Measurements from ENCODE around the gene CDCA3.

Gene CDCA3

DNA sequence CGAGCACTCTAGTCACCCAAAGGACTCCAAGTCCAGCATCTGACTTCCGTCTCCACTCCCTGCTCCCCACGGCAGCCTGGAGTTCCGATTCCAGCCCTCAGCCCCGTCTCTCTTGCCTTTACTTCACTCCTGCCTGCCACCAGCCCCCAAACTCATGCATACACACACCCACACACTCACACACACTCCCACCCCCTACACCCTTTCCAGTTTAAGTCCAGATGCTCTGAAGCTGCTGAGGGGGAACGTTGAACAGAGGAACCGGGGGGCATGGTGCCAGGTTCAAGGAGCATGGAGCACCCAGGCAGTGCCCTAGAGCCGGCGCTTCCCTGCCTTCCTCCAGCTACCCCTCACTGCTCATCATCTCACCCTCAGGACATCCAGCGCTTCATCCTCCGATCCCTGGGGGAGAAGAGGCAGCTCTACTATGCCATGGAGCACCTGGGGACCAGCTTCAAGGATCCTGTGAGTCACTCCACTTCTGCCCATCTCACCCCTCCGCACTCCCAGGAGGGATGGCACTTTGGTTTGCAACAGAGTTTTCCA, 19.6 kb downstream of the CDCA3 start:
- no peak for DNase-seq

DNA sequence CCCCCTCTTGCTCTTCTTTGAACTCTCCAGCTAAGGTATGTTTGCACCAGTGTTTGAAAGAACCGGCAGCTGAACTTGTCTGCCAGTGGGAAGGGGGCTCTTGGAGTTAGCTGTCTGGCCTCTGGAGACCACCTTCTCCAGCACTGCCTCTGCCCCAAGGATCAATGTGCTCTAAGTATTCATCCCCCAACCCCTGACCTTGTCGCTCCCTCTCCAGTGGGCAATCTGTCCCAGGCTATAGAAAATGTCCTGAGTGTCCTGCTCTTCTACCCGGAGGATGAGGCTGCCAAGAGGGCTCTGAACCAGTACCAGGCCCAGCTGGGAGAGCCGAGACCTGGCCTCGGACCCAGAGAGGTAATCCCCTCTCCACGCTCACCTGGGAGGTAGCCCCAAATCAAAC, 20.1 kb downstream of the CDCA3 start:
- no peak for DNase-seq

DNA sequence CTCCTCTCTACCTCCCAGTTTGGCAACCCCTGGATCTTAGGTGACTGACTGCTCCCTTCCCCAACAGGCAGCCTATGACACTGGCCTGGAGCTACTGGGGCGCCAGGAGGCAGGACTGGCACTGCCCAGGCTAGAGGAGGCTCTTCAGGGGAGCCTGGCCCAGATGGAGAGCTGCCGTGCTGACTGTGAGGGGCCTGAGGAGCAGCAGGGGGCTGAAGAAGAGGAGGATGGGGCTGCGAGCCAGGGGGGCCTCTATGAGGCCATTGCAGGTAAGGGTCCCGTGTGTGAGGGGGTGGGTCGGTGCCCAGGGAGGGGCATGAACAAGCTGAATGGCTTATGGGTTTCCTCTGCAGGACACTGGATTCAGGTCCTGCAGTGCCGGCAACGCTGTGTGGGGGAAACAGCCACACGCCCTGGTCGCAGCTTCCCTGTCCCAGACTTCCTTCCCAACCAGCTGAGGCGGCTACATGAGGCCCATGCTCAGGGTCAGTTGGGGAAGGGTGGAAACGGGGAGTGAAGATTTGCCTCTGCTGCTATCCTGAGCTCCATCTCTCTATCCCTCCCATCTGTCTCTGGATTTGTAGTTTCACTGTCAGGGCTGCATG, 20.7 kb downstream of the CDCA3 start:
- no peak for DNase-seq

DNA sequence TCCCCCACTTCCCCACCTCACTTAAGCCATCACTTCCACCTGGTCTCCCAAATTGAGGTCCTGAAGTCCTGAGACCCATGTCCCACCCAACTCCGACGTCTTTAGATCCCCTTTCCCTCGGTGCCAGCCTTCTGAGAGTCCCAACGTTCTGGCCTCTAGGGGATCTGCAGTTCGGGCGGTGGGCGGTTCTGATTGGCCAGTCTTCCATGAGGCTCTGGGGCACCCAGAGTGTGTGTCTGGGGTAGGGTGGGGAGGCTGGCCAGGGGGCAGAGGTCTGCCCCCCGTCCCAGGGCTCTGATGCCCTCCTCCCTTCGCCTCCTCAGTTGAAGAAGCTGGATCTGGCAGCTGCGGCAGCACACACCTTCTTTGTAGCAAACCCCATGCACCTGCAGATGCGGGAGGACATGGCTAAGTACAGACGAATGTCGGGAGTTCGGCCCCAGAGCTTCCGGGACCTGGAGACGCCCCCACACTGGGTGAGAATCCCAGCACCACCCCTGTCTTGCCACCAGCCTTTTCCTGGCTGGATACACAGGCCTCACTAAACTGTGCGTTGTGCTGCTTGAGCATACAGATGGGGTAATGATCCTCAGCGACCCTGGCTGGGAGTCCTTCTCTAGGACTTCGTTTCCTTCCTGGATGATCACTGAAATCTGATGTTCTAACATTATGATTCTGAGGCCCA, 21.4 kb downstream of the CDCA3 start:
- DNase-seq, result no peak

DNA sequence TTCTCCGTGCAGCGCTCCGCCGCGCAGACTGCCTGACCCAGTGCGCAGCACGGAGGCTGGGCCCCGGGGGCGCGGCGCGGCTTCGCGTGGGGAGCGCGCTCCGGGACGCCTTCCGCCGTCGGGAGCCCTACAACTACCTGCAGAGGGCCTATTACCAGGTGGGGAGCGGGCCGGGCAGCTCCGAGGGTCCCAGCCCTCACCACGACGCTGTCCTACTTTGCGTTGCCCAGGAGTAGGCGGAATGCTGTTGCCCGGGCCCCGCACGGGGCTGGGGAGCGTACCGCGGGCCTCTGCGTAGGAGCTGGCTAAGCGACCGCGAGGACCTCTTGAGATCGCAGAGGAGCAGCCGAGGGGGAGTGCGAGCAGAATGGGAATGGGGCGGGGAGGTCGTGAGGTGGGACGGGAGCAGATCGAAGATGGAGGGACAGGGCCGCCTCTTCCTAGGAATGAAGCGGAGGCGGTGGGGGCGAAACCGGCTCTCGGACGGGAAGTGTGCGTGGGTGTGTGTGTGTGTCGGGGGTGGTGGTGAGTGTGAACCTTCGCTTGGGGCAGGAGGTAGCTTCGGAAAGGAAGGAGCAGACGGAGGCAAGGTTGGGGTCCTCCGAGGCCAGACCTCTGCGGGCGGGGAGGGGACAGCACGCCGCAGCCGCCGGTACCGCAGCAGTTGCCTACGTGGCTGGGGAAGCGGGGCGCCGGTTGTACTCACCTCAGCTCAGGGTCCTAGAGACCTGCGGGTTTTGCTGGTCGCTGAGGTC, 22.1 kb downstream of the CDCA3 start:
- no peak for DNase-seq

DNA sequence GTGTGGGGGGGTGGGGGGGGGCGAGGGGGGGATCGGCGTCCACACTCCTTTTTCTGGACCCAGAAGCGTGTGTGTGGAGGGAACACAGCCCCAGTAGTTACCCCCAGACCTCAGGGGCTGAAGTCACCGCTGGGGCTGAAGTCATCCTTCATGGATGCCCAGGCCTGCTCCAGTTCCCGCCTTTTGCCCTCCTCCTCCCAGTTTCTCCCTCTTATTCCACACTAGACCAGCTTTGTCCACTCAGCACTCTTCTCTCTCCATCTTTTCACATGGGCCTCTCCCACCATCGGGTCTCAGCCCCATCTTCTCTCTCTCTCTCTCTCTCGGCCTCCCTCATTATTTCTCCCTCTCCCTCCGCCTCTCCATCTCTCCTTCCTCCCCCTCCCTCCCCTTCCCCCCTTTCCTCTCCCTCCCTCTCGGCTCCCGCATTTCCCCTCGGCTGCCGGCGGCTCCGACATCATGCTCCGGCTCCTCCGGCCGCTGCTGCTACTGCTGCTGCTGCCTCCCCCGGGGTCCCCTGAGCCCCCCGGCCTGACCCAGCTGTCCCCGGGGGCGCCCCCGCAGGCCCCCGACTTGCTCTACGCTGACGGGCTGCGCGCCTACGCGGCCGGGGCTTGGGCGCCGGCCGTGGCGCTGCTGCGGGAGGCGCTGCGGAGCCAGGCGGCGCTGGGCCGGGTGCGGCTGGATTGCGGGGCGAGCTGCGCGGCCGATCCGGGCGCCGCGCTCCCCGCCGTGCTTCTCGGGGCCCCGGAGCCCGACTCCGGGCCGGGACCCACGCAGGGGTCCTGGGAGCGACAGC, 22.9 kb downstream of the CDCA3 start, which contains the start of gene P3H3:
Gene P3H3 (plus strand): TSS at position 426 of the 799 bp plus-strand sequence. CDS start 34 bp downstream, at position 460.
- DNase-seq, result peak; percentile 45

DNA sequence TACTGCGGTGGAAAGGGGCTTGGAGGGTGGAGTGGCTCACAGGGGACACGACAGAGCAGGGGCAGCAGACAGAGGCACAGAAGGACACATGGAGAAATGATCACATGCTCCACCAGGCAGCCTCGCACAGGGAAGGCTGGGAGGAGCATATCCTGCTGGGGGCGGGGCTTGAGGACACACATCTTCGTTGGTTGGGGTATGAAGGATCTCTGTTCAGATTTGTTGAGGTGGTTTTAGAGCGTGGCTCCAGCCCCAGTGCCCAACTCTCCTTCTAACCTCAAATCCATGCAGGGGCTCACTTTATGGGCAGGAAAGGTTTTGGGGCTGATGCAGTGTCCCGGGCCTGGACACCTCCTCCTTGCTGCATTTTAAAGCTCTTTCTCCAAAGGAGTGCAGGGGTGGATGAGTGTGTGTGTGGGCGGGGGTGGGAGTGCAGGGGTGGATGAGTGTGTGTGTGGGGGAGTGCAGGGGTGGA, 23.6 kb downstream of the CDCA3 start:
- peak; percentile 96 for DNase-seq

DNA sequence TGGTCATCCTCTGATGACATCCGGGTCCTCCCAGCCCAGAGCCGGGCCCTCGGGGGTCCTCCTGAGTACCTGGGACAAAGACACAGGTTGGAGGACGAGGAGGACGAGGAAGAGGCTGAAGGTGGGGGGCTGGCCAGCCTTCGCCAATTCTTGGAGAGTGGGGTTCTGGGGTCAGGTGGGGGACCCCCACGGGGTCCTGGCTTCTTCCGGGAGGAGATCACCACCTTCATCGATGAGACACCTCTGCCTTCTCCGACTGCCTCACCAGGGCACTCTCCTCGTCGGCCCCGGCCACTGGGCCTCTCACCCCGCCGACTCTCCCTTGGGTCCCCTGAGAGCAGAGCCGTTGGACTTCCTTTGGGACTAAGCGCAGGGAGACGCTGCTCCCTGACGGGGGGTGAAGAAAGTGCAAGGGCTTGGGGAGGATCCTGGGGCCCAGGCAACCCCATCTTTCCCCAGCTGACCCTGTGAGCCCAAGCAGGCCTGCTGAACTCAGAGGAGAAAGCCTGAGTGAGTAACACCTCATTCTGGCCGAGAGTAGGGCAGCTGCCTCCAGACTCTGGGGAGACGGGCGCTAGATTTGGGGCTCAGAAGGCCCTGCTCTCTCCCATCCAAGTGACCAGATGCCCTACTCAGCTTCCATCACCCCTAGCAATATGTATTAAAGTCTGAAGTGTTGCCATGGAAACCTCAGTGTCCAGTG, 24.2 kb downstream of the CDCA3 start:
- no peak for DNase-seq

DNA sequence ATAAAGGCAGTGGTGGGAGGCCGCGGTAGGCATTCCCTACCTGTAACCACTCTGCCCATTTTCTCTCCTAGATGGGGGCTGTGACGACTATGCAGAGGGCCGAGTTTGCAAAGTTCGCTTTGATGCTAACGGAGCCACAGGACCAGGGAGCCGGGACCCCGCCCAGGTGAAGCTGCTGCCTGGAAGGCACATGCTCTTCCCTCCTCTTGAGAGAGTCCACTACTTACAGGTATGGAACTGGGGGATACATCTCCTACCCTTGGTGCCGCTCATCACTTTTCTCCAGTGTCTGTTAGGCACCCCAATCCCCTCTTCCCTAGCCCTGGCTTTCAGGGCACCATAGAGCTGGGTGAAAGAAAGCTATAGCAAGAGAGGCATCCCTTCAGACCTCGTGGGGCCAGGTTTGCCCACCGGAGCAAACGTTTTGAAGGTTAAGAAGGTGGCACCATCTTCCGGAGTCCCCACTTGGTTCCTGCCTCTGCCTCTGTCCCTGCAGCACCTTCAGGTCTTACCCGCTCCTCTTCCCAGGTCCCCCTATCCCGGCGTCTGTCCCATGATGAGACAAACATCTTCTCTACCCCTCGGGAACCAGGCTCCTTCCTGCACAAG, 24.9 kb downstream of the CDCA3 start:
- no peak for DNase-seq

DNA sequence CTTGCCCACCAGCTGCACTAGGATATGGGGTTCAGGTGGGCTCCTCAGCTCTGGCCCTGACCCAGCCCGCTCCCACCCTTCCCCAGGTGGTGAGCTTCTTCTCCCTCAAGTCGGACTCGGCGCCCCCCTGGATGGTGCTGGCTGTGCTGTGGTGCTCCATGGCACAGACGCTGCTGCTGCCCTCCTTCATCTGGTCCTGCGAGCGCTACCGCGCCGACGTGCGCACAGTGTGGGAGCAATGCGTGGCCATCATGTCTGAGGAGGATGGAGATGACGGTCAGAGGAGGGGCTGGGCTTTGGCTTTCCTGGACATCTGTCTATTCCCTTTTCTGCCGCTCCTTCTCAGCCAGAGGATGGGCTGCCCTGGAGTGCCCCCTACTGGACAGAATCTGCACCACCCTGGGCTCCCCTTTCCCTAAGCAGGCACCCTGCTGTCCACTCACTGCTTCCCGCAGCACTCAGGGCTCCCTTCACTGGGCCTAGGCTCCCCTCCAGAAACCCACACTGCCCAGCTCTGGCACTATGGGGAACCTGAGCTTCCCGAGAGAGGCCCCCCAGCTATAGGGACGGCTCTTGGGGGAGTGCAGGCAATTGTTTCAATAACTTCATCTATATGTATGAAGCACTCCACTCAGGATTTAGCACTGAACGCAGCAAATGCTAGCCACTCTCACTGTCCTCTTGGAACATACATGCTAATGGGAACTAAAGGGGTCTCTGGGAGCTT, 25.5 kb downstream of the CDCA3 start:
- DNase-seq, result peak; percentile 90

DNA sequence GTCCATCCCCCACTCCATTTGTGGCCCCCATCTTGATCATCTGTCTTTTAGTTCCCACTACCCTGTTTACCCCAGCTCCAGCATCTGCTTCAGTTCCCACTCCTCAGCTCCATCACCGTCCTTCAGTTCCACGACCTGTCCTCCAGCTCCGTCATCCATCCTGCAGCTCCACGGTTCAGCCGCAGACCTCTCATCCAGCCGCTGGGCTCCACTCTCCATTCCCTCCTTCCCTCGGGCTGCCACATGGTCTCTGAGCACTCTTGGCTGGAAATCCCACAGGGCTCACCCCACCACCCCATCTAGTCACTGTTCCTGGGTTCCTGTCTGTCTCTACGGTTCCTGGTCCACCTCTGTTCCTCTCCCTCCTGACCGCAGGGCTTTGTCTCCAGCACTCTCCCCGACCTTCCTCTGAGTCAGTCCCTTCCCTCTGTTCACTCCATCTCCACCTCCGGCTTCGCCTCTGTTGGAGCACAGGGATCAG, 26.1 kb downstream of the CDCA3 start:
- DNase-seq, result no peak

DNA sequence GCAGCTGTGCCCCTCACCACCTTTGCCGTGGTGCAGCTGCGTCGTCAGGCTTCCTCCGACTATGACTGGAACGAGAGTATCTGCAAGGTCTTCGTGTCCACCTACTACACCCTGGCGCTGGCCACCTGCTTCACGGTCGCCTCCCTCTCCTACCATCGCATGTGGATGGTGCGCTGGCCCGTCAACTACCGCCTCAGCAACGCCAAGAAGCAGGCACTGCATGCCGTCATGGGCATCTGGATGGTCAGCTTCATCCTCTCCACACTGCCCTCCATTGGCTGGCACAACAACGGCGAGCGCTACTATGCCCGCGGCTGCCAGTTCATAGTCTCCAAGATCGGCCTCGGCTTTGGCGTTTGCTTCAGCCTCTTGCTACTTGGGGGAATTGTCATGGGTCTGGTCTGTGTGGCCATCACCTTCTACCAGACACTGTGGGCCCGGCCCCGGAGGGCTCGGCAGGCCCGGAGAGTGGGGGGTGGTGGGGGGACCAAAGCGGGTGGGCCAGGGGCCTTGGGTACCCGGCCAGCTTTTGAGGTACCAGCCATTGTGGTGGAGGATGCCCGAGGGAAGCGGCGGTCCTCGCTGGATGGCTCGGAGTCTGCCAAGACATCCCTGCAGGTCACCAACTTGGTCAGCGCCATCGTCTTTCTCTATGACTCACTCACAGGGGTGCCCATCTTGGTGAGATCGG, 26.9 kb downstream of the CDCA3 start:
- DNase-seq, result no peak

DNA sequence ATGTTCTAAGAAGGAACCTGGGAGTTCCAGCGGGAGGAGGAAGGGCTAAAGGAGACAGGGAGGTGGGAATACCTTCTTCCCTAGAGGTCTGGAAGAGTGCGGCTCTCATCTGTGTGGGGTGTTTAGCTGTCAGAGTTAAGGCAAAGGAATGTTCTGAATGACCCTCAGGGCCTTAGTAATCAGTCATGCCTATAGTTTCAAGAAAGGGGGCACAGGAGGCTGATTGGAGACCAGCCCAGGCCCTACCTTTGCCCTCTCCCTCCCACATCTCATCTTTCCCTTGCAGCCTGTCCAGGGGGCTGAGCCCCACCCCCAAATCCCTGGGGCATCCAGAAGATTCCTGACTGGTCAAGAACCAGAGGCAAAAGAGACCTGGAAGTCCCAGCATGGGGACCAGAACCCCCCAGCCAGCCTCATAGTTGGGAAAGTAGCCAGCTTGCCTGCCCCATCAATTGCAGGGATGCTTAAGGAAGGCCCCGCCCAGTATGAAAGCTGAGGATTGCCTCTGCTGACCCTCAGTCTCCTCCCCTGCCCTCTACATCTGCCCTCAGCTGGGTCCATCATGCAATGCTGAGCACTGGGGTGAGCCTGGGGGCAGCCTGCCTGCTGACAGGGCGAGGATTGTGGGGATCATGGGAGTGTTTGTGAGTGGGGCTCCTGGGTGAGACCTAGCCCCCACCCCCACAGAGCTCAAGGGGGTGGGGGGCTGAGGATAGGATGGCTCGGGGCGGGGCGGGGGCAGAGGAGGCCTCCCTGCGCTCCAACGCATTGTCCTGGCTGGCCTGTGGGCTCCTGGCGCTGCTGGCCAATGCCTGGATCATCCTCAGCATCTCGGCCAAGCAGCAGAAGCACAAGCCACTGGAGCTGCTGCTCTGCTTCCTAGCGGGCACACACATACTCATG, 27.7 kb downstream of the CDCA3 start:
- no peak for DNase-seq

DNA sequence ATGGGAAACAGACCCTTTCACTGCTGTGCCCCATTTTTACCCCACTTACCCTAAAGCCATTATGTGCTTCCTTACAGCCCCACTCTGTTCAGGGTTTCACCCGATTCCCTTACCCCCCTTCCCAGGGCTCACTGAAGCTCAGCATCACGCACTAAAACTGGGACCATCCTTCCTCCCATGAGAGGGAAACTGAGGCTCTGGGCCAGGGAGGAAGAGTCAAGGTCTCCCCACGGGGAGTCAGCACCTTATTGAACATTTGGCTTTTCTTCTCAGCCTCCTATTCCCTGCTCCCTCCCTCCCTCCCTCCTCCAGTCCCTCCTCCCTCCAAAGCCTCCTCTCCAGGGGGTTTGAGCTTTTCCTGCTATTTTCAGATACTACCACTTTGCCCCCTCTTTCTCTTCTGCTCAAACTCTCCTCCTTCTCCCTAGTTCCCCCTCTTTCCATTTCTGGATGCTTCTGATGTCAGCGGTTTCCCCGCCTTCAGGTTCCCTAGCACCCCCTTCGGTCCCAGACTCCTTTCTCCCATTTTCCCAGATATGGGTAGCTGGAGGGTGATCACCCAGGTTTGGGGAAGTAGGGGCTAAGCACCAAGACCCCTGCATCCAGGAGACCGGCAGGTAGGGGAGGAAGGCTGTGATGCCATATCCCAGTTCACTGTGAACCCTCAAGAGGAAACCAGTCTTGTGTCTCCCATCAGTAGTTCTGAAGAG, 28.5 kb downstream of the CDCA3 start:
- DNase-seq, result no peak

DNA sequence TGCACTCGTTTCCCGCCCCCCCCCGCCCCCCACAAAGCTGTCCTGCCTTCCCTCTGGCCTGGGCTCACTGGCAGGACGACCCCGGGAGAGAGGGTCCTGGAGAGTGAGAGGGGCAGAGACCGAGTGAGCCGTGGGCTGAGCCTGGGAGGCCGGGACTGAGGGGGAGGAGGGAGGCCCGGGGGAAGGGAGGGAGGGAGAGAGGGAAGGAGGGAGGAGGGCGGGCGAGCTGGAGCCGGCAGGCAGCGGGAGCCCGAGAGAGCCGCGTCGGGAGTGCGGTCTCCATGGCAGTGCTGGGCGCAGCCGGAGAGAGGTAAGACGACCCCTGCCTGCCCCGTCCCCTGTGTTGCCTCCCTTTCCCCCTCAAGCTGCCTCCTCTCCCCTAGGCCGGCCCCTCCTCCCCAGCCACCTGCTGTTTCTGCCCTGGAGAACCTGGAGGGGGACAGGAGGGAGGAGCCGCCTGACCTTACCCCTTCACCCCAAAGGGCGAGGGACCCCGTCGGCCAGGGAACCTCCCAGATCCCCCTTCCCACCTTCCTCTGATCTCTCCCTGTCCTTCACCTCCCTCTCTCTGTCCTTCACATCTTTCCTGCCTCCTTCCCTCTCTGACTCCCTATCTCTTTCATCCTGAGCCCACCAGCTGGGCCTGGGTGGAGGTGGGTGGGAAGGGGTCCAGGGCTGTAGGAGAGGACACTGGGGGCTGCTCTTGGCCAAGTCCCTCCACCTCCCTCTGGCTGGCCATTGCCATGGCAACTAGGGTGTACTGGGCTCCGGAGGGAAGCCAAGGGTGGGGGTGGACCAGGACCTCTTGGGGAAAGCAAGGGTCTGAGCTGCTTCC, 29.3 kb downstream of the CDCA3 start, which contains the start of gene GPR162:
Gene GPR162 (plus strand): TSS at position 231 of the 835 bp plus-strand sequence. CDS start 2,078 bp downstream, outside the sequence.
- peak; percentile 51 for DNase-seq

DNA sequence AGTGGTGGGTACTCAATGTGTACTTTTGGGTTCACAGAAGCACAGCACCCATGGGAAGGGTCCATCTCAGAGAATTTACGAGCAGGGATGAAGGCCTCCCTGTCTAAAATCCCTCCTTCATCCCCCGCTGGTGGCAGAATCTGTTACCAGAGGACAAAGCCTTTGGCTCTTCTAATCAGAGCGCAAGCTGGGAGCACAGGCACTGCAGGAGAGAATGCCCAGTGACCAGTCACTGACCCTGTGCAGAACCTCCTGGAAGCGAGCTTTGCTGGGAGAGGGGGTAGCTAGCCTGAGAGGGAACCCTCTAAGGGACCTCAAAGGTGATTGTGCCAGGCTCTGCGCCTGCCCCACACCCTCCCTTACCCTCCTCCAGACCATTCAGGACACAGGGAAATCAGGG, 30.9 kb downstream of the CDCA3 start:
- DNase-seq, result no peak
